Esophagus muscularis mucosa (tissue), 4 donors: ENCODE results near the gene NDEL1.

ENCODE experiments used
- CTCF ChIP-seq, 3 experiments: fragments of 200-600 bp in 2 of 3; fragments of 450-650 bp in 1 of 3; sonication (generic) in 2 of 3; IDR thresholded peaks; one replicate each; pipeline ENCODE4 v1.5.1; 2017 to 2019; ENCODE audit warnings: antibody characterized with exemption in 3 of 3, mild to moderate bottlenecking in 2 of 3, moderate library complexity in 1 of 3
- EP300 ChIP-seq: sonication (generic); formaldehyde crosslinking; IDR thresholded peaks from one replicate; pipeline ENCODE4 v1.6.1; 2017; ENCODE audit warnings: antibody characterized with exemption
- POLR2A ChIP-seq: fragments of 450-650 bp; IDR thresholded peaks from one replicate; pipeline ENCODE4 v1.6.1; 2017; ENCODE audit warnings: antibody characterized with exemption, moderate library complexity, mild to moderate bottlenecking, low read depth
- POLR2AphosphoS5 ChIP-seq, 2 donors: sonication (generic); formaldehyde crosslinking; IDR thresholded peaks; one replicate each; pipeline ENCODE4 v1.6.1; 2017; ENCODE audit warnings: antibody characterized with exemption in 2 of 2

DNA sequence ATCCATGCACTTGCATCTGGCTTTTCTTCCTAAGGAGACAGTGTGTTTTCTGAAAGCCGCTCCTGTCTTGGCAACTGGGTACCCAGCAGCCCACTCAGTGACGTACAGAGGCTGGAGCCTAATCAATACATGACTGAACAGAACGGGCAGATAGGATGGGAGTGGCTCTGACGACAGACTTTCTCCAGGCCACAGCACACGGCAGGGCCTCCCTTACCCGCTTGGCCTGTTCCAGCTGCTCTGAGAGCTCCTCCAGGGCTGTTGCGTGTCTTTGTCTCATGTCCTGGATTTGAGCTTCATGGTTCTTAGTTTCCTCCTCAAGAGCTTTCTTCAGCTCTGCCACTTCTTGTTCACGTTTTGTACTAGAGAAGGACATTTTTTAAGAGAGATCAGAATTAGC, 64.9 kb downstream of the NDEL1 start:
- no peak for TF ChIP-seq CTCF (IDR thresholded peaks at IDR 0.05)
- TF ChIP-seq POLR2AphosphoS5 (IDR thresholded peaks at IDR 0.05): no peak
- TF ChIP-seq EP300: no peak
- TF ChIP-seq POLR2A: no peak
